ENCODE results near the gene SPANXN3.
"Not testable (repeated sequence)": the region's sequence is repeated elsewhere in the genome, so short reads cannot be mapped to it uniquely, and the experiment has no call there.

SPANXN3 gene

GRCh38 chrX:143517375-143517774 is at the start of gene SPANXN3:
TSS of gene SPANXN3 (minus strand) at chrX:143517475. CDS start at chrX:143517391, 84 bp downstream.
- DNase-seq = not testable (repeated sequence)

GRCh38 chrX:143536176-143536575 is 18.9 kb upstream of the SPANXN3 start:
- DNase-seq = no peak

GRCh38 chrX:143502196-143502595 is 15.1 kb downstream of the SPANXN3 start:
- not testable (repeated sequence) for DNase-seq

GRCh38 chrX:143500751-143501150 is 16.5 kb downstream of the SPANXN3 start:
- no peak for DNase-seq

- no peak for DNase-seq
Observed at GRCh38 chrX:143486105-143486504, 31.2 kb downstream of the SPANXN3 start.

- no peak for DNase-seq
Observed at GRCh38 chrX:143476751-143477150, 40.5 kb downstream of the SPANXN3 start.

GRCh38 chrX:143472347-143472938 is 44.8 kb downstream of the SPANXN3 start:
- no peak for DNase-seq

GRCh38 chrX:143466130-143466529 is 51.1 kb downstream of the SPANXN3 start:
- DNase-seq = no peak

- no peak for DNase-seq
Observed at GRCh38 chrX:143462696-143463095, 54.6 kb downstream of the SPANXN3 start.

- DNase-seq = no peak
Observed at GRCh38 chrX:143461606-143462005, 55.7 kb downstream of the SPANXN3 start.

Data from activated CD4-positive, alpha-beta T cell treated with anti-CD3 and anti-CD28 coated beads for 48 hours (primary cell).